HCT116 (cell line): ENCODE data around the gene SLC46A3. TPM values are rescaled to one million over a fixed set of nuclear protein-coding genes. Genes with fewer than 3 reads are reported as not detected.

Experiments
- ATAC-seq: fragments of 200-7000 bp; cut with Tn5 transposase; 2 replicates; pipeline ENCODE4 v1.9.1; 2020; ENCODE audit warnings: mild to moderate bottlenecking, moderate library complexity
- BruUV-seq: library from RNA; stranded (reverse); fragments of 400-500 nt; replicated peaks from 2 replicates; lab custom pipeline; 2021; lab: Mats Ljungman, UMichigan
- CTCF ChIA-PET: fragments of 300-600 bp; sonication (Branson Sonifier 250); formaldehyde crosslinking; loops from one replicate; lab custom pipeline; 2021; ENCODE audit warnings: antibody characterized with exemption; lab: Charles Lee
- POLR2A ChIA-PET: fragments of 300-600, 350-600 bp; sonication (Branson Sonifier 250); formaldehyde crosslinking; loops from one replicate; lab custom pipeline; 2021; ENCODE audit warnings: antibody characterized with exemption; lab: Charles Lee
- RAD21 ChIA-PET, 2 experiments: fragments of 300-600 bp; sonication (Branson Sonifier 250); formaldehyde crosslinking; loops; one replicate each; lab custom pipeline; 2023; ENCODE audit warnings: low total read pairs in 2 of 2; ENCODE audit not compliant: uncharacterized antibody in 2 of 2, unreplicated experiment in 2 of 2, low non-redundant PET in 1 of 2; lab: Charles Lee
- DNase-seq: peaks from one replicate; pipeline ENCODE4 v3.0.0-alpha.2; 2010; ENCODE audit warnings: low read depth, low spot score
- H2AFZ ChIP-seq: fragments of 200-600 bp; shearing (Covaris generic), sonication (generic); 2 replicates; pipeline ENCODE4 v1.6.1; 2017; ENCODE audit warnings: low read depth, mixed run types, mixed read lengths, antibody characterized with exemption, low read length; ENCODE audit not compliant: poor library complexity, severe bottlenecking
- H3K27ac ChIP-seq: 2 replicates; pipeline ENCODE4 v1.5.1; 2012; ENCODE audit warnings: low read depth, low read length
- H3K27me3 ChIP-seq: fragments of 200-600 bp; sonication (generic); 2 replicates; pipeline ENCODE4 v1.6.1; 2016; ENCODE audit warnings: mixed run types, low read length, mixed read lengths; ENCODE audit not compliant: insufficient read depth
- H3K36me3 ChIP-seq, 2 experiments: fragments of 200-500 bp in 1 of 2; fragments of 200-600 bp in 1 of 2; sonication (Bioruptor generic) in 1 of 2; sonication (generic) in 1 of 2; 2 replicates each; pipeline versions ENCODE4 v1.5.1 to v1.6.1; 2014 to 2016; ENCODE audit warnings: low read length in 2 of 2, inconsistent platforms in 1 of 2, mixed read lengths in 1 of 2, mixed run types in 1 of 2; ENCODE audit not compliant: insufficient read depth in 2 of 2, control insufficient read depth in 1 of 2
- H3K4me1 ChIP-seq, 2 experiments: fragments of 200-600 bp in 1 of 2; sonication (generic) in 1 of 2; 2 replicates each; pipeline versions ENCODE4 v1.5.1 to v1.6.1; 2012 to 2017; ENCODE audit warnings: low read length in 2 of 2, inconsistent platforms in 1 of 2, mild to moderate bottlenecking in 1 of 2, mixed read lengths in 1 of 2, mixed run types in 1 of 2, moderate library complexity in 1 of 2; ENCODE audit not compliant: insufficient read depth in 2 of 2, control insufficient read depth in 1 of 2
- H3K4me2 ChIP-seq: fragments of 200-600 bp; sonication (generic); 2 replicates; pipeline ENCODE4 v1.6.1; 2017; ENCODE audit warnings: mixed run types, low read length, mixed read lengths
- H3K4me3 ChIP-seq, 2 experiments: fragments of 200-600 bp in 1 of 2; sonication (generic) in 1 of 2; replicated peaks in 1 of 2; 2 replicates each; pipeline ENCODE4 v1.5.1; 2011 to 2016; ENCODE audit warnings: low read length in 2 of 2, control low read depth in 1 of 2, low read depth in 1 of 2, mild to moderate bottlenecking in 1 of 2, mixed read lengths in 1 of 2, mixed run types in 1 of 2
- H3K79me2 ChIP-seq: fragments of 200-600 bp; sonication (generic); 2 replicates; pipeline ENCODE4 v1.6.1; 2017; ENCODE audit warnings: mild to moderate bottlenecking, mixed run types, low read length, moderate library complexity, mixed read lengths; ENCODE audit not compliant: insufficient read depth
- H3K9ac ChIP-seq: fragments of 200-600 bp; sonication (generic); 2 replicates; pipeline ENCODE4 v1.6.1; 2016; ENCODE audit warnings: low read length, mixed read lengths
- H3K9me2 ChIP-seq: fragments of 200-600 bp; sonication (generic), shearing (Covaris generic); 2 replicates; pipeline ENCODE4 v1.6.1; 2017; ENCODE audit warnings: mixed run types, mild to moderate bottlenecking, moderate library complexity; ENCODE audit not compliant: insufficient read depth
- H3K9me3 ChIP-seq, 2 experiments: fragments of 200-500 bp in 1 of 2; fragments of 200-600 bp in 1 of 2; sonication (Bioruptor generic) in 1 of 2; sonication (generic) in 1 of 2; 2 replicates each; pipeline ENCODE4 v1.6.1; 2014 to 2017; ENCODE audit warnings: low read length in 2 of 2, mixed read lengths in 2 of 2, inconsistent platforms in 1 of 2, low read depth in 1 of 2, mild to moderate bottlenecking in 1 of 2, mixed run types in 1 of 2, moderate library complexity in 1 of 2; ENCODE audit not compliant: control insufficient read depth in 1 of 2, insufficient read depth in 1 of 2
- H4K20me1 ChIP-seq: fragments of 200-600 bp; sonication (generic), shearing (Covaris generic); 2 replicates; pipeline ENCODE4 v1.6.1; 2017; ENCODE audit warnings: mixed run types, mild to moderate bottlenecking, moderate library complexity; ENCODE audit not compliant: insufficient read depth
- EZH2 ChIP-seq: fragments of 200-600 bp; sonication (generic); IDR thresholded peaks from 2 replicates; pipeline ENCODE4 v1.6.1; 2017; ENCODE audit warnings: antibody characterized with exemption, mixed run types
- FOSL1 ChIP-seq: IDR thresholded peaks from 2 replicates; pipeline ENCODE4 v1.6.1; 2012; ENCODE audit warnings: low read depth
- JUND ChIP-seq: IDR thresholded peaks from 2 replicates; pipeline ENCODE4 v1.6.1; 2012
- REST ChIP-seq: IDR thresholded peaks from 2 replicates; pipeline ENCODE4 v1.6.1; 2012; ENCODE audit warnings: low read depth
- TCF7L2 ChIP-seq: IDR thresholded peaks from 2 replicates; pipeline ENCODE4 v1.7.0; 2011; ENCODE audit warnings: borderline replicate concordance, inconsistent platforms; ENCODE audit not compliant: insufficient read depth, insufficient read length; ENCODE audit errors: extremely low read depth
- YY1 ChIP-seq: IDR thresholded peaks from 2 replicates; pipeline ENCODE4 v1.6.1; 2011; ENCODE audit warnings: low read length, low read depth, moderate library complexity, mild to moderate bottlenecking; ENCODE audit not compliant: insufficient replicate concordance; ENCODE audit errors: extremely low read depth
- ZFX ChIP-seq: fragments of 450-650 bp; IDR thresholded peaks from 2 replicates; pipeline ENCODE4 v1.6.1; 2017
- intact Hi-C: fragments of 100-400 bp; cut with micrococcal nuclease; formaldehyde crosslinking; loops from 2 replicates; pipeline ENCODE4 v1.10.0; 2022
- total RNA-seq: library from RNA; stranded (reverse); gene quantifications from one replicate; pipeline ENCODE4 v1.2.1, GENCODE V29; 2021; ENCODE audit not compliant: unreplicated experiment

Gene SLC46A3
- total RNA-seq, 1 experiment from 2014 or later: 0.93 TPM

GRCh38 chr13:28734906-28735305 is 16.1 kb upstream of the SLC46A3 start:
- intact Hi-C loops: no loop called here
- Histone ChIP-seq H2AFZ (no peak overlapping the region), H3K79me2 (no peaks in the 10 kb centered on the region), H3K9me3 (no peaks in the 10 kb centered on the region), H3K36me3 (no peaks in the 10 kb centered on the region), H3K9me2 (no peaks in the 10 kb centered on the region), H3K9ac (no peak overlapping the region), H3K27me3 (no peaks in the 10 kb centered on the region; the same call in 1 of the 2 replicates), H4K20me1 (no peaks in the 10 kb centered on the region), H3K27ac (no peak overlapping the region), H3K4me2 (no peak overlapping the region), H3K4me1 (no peaks in the 10 kb centered on the region), H3K4me3 (no peak overlapping the region)
- DNase-seq (no peak), ATAC-seq (no peak)
- BruUV-seq: no TSS peak
- CTCF ChIA-PET: no interaction called here
- POLR2A ChIA-PET: no interaction called here
- TF ChIP-seq TCF7L2 (no peak), ZFX (no peak), EZH2 (no peak), REST (no peak), JUND (no peak), YY1 (no peak), FOSL1 (no peak)
- RAD21 ChIA-PET: no interaction called here
